ENCODE results near the gene TPRG1L.

GRCh38 chr1:3593745-3594144 is 31.1 kb upstream of the TPRG1L start:
- TF ChIP-seq CTCF (IDR thresholded peaks at IDR 0.05; ENCODE audit: insufficient read depth, low read depth, low read length) (no peak), EZH2 (IDR thresholded peaks at IDR 0.05; ENCODE audit: insufficient read depth, low read length) (no peak)
